GM12874 (cell line): ENCODE measurements around the gene MED12L.

Source experiments
- CTCF ChIP-seq: IDR thresholded peaks from 2 replicates; pipeline ENCODE4 v1.5.1; 2011; ENCODE audit warnings: low read depth, mild to moderate bottlenecking, control low read depth, low read length, moderate library complexity; ENCODE audit not compliant: insufficient read depth

Gene MED12L

GRCh38 chr3:151130428-151130827 is 45.0 kb downstream of the MED12L start:
- no peak for TF ChIP-seq CTCF

- TF ChIP-seq CTCF, result no peak
Observed at GRCh38 chr3:151133175-151133574, 47.7 kb downstream of the MED12L start.

- TF ChIP-seq CTCF, result no peak
Observed at GRCh38 chr3:151133917-151134450, 48.5 kb downstream of the MED12L start.

- no peak for TF ChIP-seq CTCF
Observed at GRCh38 chr3:151135541-151136337, 50.3 kb downstream of the MED12L start.

- no peak for TF ChIP-seq CTCF
Observed at GRCh38 chr3:151142929-151143328, 57.5 kb downstream of the MED12L start.

- no peak for TF ChIP-seq CTCF
Observed at GRCh38 chr3:151144016-151144415, 58.6 kb downstream of the MED12L start.

- no peak for TF ChIP-seq CTCF
Observed at GRCh38 chr3:151144760-151145159, 59.3 kb downstream of the MED12L start.
